ENCODE results near the gene PPP1R1C. TPM values are rescaled to one million over a fixed set of nuclear protein-coding genes. Genes with fewer than 3 reads are reported as not detected.
"Not testable (repeated sequence)": the region's sequence is repeated elsewhere in the genome, so short reads cannot be mapped to it uniquely, and the experiment has no call there.

PPP1R1C gene
- polyA plus RNA-seq (2013, experiment 1 of 2; ENCODE audit: insufficient read length) = 0.41 TPM
- not detected for polyA plus RNA-seq (2013, experiment 2 of 2; ENCODE audit: insufficient read length)

DNA sequence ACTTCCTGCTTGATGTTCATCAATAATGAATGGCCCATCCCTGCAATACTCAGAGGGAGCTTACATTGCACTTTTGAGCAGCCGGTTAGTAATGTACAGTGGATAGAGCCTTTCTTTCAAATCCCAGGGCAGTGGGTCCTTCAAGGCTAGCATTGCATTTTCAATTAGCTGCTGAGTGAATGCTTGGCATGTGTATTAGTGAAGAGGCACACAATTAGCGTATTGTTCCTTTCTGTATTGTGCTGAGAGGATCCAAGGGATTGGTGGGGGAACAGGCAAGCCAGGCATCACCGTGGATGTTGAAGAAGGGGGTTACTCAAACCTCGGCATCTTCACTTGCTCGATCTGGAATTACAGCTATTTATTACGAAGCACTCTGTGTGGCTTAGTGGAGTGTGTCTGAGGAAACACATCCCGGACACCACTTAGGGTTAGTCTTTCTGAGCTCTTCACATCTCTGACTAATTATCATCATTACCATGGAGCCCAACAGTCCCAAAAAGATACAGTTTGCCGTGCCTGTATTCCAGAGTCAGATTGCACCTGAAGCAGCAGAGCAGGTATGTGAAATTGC, at the start of gene PPP1R1C:
PPP1R1C (plus strand) TSS at position 222 of the 574 bp plus-strand sequence; CDS start at position 480, 258 bp downstream.
- no peak for DNase-seq

- peak; percentile 15 for DNase-seq
Observed at GRCh38 chr2:181937473-181937872, 48.2 kb upstream of the PPP1R1C start.

GRCh38 chr2:181943411-181944124, 42.1 kb upstream of the PPP1R1C start:
- no peak for DNase-seq

DNA sequence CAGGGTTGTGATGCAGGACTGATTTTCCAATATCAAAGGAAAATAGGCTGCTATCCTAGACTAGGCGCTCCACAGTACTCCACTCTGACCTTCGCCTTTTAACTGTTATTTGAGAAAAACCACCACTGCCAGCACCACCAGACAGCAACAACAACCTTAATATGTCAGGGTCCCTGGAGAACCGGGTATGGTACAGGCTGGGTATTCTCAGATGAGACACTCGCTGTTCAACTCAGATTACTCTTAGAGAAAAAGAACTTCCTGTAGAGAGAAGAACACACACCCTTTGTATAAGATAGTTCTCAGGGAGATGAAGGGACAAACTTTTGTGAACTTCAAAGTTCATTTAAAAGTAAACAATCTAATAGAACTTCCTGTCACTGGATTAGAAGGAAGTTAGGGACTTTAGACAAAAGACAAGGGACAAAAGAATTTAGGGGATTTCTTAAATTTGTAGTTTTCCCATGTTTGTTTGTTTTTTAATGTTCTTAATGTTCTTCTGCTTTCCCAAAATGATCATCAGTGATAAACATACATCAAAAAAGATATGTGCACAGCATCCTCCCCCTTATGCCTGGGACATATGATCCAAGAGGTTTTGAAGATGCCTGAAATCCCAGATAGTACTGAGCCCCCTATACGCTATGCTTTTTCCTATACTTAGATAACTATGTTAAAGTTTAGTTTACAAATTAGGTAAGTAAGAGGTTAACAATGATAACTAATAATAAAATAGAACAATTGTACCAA, 41.3 kb upstream of the PPP1R1C start:
- no peak for DNase-seq

GRCh38 chr2:181944914-181945291, 40.8 kb upstream of the PPP1R1C start:
- DNase-seq = no peak

- no peak for DNase-seq
Observed at GRCh38 chr2:181946444-181947127, 39.1 kb upstream of the PPP1R1C start.

DNA sequence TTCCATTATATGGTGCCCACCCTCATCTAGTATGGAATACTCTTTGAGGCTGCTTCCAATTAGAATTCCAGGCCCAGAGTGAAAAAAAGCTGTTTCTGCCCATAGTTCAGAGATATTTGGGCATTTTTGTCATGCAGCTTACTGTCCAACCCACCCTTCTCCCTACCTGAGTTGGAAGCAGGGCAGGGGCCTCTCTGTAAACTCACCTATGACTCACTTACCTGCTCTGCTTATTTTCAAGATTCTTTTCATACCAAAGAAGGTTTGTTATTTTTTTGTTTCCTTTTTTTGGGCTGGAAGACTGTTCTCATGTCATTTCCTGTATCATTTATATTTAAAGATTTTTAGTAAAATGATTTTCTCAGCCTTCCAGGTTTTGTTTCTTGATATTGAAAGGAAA, 38.4 kb upstream of the PPP1R1C start:
- DNase-seq = no peak

GRCh38 chr2:181948227-181948626, 37.4 kb upstream of the PPP1R1C start:
- DNase-seq = no peak

DNA sequence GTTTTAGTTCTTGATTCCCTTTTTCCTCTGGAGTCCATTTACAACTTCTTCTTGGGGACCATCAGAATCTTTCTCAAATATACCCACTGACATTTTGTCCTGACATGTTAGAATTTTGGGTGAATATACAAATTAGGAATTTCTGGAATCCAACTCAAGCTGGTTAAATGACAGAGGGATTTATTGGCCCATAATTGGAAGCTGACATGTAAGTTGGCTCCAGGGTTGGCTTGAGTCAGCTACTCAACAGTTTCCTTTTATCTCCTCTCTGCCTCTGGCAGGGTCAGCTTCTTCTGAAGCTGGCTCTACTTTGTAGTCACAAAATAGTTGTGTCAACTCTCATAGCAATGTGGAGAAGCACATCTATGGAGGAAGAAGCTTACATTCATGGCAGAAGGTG, 36.6 kb upstream of the PPP1R1C start:
- peak; percentile 76 for DNase-seq

GRCh38 chr2:181952404-181953226, 33.0 kb upstream of the PPP1R1C start:
- DNase-seq = no peak

DNA sequence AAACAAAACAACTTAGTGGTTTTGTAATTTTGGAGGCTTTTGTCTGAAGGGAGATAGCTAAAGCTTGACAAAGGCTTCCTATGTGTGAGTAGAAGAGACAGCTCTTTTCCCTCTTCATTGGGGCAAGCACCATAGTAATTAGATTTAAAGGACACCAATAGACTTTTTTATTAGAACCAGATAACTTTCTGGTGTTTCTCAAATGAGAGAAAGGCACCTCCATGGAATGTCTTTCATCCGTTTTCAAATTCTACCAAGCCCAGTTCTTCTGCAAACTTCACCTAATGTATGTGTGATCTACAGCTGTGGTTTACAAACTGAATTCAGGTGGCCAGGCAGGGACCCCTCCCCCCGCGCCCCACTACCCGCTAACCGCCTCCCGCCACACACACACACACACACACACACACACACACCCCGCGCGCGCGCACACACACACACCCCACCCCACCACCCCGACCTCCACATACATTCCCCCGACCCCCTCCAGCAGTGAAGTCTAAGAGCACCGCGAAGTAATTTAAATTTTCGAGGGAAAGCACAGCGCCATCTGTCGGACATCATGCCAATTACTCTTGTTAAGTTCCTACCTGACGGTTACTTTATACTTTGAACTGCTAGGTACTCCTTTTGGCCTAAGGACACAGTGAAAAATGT, 31.6 kb upstream of the PPP1R1C start:
- peak; percentile 54 for DNase-seq

GRCh38 chr2:181954538-181954883, 31.1 kb upstream of the PPP1R1C start:
- DNase-seq = no peak

GRCh38 chr2:181955010-181955409, 30.6 kb upstream of the PPP1R1C start:
- DNase-seq = peak; percentile 72

DNA sequence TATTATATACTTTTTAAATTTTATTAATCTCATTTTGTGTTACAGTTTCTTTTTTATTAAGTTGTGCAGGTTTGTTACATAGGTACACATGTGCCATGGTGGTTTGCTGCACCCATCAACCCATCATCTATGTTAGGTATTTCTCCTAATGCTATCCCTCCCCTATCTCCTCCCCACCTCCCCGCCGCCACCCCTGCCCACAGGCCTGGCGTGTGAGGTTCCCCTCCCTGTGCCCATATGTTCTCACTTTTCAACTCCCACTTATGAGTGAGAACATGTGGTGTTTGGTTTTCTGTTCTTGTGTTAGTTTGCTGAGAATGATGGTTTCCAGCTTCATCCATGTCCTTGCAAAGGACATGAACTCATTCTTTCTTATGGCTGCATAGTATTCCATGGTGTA, 29.8 kb upstream of the PPP1R1C start:
- DNase-seq = not testable (repeated sequence)

DNA sequence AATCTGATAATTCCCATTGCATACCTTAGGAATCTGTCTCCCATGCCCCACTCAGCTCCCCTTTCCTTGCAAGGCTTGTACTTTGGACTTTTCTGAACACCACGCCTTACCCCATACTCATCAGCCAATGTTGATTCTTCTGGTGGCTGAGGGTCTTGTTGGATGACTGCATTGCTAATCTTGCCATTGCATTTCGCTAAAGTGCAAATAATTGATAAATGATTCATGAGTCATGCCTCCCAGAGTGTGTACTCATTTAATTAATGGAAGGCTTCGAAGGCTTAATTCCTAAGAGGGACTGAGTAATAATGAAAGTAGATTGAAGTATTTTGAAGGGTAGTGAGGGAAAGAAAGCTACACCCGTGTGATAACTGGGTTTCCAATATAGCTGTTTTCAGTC, 28.0 kb upstream of the PPP1R1C start:
- no peak for DNase-seq

DNA sequence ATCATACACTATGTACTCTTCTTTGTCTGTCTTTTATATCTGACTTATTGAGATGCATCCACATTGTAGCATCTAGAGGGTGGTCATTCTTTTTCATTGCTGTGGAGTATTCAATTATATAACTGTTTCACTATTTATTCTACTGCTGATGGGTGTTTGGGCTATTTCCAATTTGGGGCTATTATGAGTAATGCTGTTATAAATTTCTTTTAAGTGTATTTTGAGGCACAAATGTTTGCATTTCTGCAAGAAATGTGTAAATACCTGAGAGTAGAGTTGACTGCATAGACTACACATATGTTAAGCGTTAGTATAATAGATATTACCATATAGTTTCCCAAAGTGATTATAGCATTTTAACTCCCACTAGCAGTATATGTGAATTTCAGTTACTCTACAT, 26.9 kb upstream of the PPP1R1C start:
- DNase-seq = no peak

DNA sequence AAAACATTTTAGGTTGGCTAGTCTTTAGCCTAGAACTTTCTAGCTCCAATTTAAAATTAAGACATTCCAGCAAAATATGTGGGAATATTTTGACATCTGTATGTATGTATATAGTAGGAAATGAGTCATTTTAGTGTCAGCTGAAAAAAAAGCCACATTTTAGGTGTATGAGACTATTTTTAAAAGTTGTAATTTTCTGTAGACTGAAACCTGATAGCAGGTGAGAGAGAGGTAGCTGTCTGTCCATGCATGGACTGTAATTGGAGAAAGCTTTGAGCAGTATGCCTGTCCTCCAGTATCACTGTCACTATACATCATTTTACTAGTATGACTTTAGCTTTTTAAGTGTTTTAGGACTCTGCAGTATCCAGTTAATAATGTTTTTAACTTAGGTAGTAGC, 26.1 kb upstream of the PPP1R1C start:
- DNase-seq = peak; percentile 31

- DNase-seq = not testable (repeated sequence)
Observed at GRCh38 chr2:181961167-181961566, 24.5 kb upstream of the PPP1R1C start.

DNA sequence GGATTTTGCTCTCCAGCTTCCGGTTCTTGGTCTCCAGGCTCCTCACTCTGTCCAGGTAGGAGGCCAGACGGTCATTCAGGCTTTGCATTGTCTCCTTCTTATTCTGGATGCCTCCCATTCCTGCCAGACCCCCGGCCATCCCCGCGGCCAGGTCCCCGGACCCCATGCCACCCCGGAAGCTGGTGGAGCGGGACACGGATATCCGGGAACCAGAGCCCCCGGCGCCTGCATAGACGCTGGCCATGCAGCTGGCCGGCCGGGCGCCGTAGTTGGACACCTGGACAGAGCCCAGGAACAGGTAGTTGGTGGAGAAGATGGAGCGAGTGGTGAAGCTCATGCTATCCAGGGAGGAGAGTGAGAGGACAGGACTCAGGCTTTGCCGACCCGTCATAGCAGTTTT, 23.5 kb upstream of the PPP1R1C start:
- no peak for DNase-seq

GRCh38 chr2:181970160-181970794, 15.4 kb upstream of the PPP1R1C start:
- no peak for DNase-seq

DNA sequence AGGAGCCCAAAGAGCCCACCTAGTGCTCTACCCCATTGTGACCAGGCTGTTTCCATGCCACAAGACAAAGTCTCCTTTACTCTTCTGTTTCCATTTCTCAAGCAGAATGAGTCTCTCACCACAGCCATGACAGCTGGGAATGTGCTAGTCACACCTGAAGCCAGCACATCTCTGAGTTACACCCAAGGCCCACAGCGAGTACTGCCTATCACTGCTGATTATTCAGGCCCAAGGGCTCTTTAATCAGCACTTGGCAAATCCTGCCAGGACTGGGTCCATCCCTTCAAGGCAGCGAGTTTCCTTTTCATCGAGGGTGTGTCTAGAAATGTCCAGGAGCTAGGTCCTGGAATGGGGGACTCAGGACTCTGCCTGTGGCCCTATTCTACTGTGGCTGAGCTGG, 14.6 kb upstream of the PPP1R1C start:
- DNase-seq = no peak

Data from fibroblast of skin of scalp (primary cell).